GM12891 (cell line): ENCODE measurements around the gene MAPK8IP2.
"Not testable (repeated sequence)": the region's sequence is repeated elsewhere in the genome, so short reads cannot be mapped to it uniquely, and the experiment has no call there.

Experiments used
- POLR2A ChIP-seq: IDR thresholded peaks from 2 replicates; pipeline ENCODE4 v1.6.1; 2011; ENCODE audit warnings: low read depth, low read length, control low read depth
- POLR2AphosphoS5 ChIP-seq: IDR thresholded peaks from 2 replicates; pipeline ENCODE4 v1.6.1; 2011; ENCODE audit warnings: low read depth, low read length, control low read depth
- POU2F2 ChIP-seq: IDR thresholded peaks from 2 replicates; pipeline ENCODE4 v1.6.1; 2011; ENCODE audit warnings: low read depth, mild to moderate bottlenecking, control low read depth, low read length, moderate library complexity
- SPI1 ChIP-seq: IDR thresholded peaks from 2 replicates; pipeline ENCODE4 v1.6.1; 2011; ENCODE audit warnings: low read depth, low read length, control low read depth
- TAF1 ChIP-seq: IDR thresholded peaks from 2 replicates; pipeline ENCODE4 v1.6.1; 2011; ENCODE audit warnings: low read depth, low read length, control low read depth

DNA sequence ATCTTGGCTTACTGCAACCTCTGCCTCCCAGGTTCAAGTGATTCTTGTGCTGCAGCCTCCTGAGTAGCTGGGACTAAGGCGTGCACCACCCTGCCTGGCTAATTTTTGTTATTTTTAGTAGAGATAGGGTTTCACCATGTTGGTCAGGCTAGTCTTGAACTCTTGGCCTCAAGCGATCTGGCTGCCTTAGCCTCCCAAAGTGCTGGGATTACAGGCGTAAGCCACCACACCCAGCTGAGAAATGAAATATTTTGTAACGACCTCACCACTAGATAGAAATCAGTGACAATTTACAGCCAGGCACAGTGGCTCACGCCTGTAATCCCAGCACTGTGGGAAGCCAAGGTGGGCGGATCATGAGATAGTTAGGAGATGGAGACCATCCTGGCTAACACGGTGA lies 59.1 kb downstream of the MAPK8IP2 start:
- not testable (repeated sequence) for TF ChIP-seq TAF1, POU2F2, POLR2A, SPI1, POLR2AphosphoS5
